ENCODE results near the gene EVA1B.
A peak's percentile ranks its signal among the peaks of the same experiment; 100 is the strongest.

Gene EVA1B

GRCh38 chr1:36345353-36345752 is 21.9 kb upstream of the EVA1B start:
- no peak for DNase-seq

GRCh38 chr1:36344395-36344680 is 20.9 kb upstream of the EVA1B start:
- no peak for DNase-seq

GRCh38 chr1:36343651-36344394 is 20.4 kb upstream of the EVA1B start:
- DNase-seq: no peak

GRCh38 chr1:36342426-36343185 is 19.2 kb upstream of the EVA1B start:
- peak; percentile 63 to 66 for DNase-seq

GRCh38 chr1:36341626-36342320 is 18.3 kb upstream of the EVA1B start:
- DNase-seq: no peak

- DNase-seq: no peak
Measured at GRCh38 chr1:36339615-36340014, 16.2 kb upstream of the EVA1B start.

GRCh38 chr1:36339215-36339614 is 15.8 kb upstream of the EVA1B start:
- DNase-seq: no peak

- no peak for DNase-seq
Measured at GRCh38 chr1:36337830-36338229, 14.4 kb upstream of the EVA1B start.

- no peak for DNase-seq
Measured at GRCh38 chr1:36330940-36331339, 7.5 kb upstream of the EVA1B start.

GRCh38 chr1:36329817-36330216 is 6.4 kb upstream of the EVA1B start:
- DNase-seq: no peak

- peak in 1 of 2 donors; percentile 38 for DNase-seq
Measured at GRCh38 chr1:36328713-36329112, 5.3 kb upstream of the EVA1B start.

- DNase-seq: no peak
Measured at GRCh38 chr1:36328088-36328480, 4.6 kb upstream of the EVA1B start.

- DNase-seq: no peak
Measured at GRCh38 chr1:36327421-36328087, 4.1 kb upstream of the EVA1B start.

- no peak for DNase-seq
Measured at GRCh38 chr1:36326499-36326898, 3.1 kb upstream of the EVA1B start.

- DNase-seq: no peak
Measured at GRCh38 chr1:36324353-36324703, 883 bp upstream of the EVA1B start.

- peak in 1 of 2 donors; percentile 41 for DNase-seq
Measured at GRCh38 chr1:36322786-36323635, 434 bp downstream of the EVA1B start.

- DNase-seq: no peak
Measured at GRCh38 chr1:36322041-36322785, 1.2 kb downstream of the EVA1B start.

GRCh38 chr1:36321119-36321951 is 2.1 kb downstream of the EVA1B start:
- peak in 1 of 2 donors; percentile 30 for DNase-seq

- no peak for DNase-seq
Measured at GRCh38 chr1:36320767-36321118, 2.7 kb downstream of the EVA1B start.

- peak in 1 of 2 donors; percentile 23 for DNase-seq
Measured at GRCh38 chr1:36320291-36320761, 3.1 kb downstream of the EVA1B start.

- no peak for DNase-seq
Measured at GRCh38 chr1:36309397-36309796, 14.0 kb downstream of the EVA1B start.
